H1 (cell line): Measurements from ENCODE around the gene SOWAHD. TPM values are rescaled to one million over a fixed set of nuclear protein-coding genes. Genes with fewer than 3 reads are reported as not detected.

Source experiments
- CTCF ChIA-PET: fragments of 300-600 bp; sonication (Branson Sonifier 250); formaldehyde crosslinking; loops from one replicate; lab custom pipeline; 2021; ENCODE audit not compliant: partially characterized antibody; lab: Charles Lee
- POLR2A ChIA-PET: fragments of 300-600 bp; sonication (Branson Sonifier 250); formaldehyde crosslinking; loops from one replicate; lab custom pipeline; 2021; ENCODE audit warnings: inconsistent platforms; ENCODE audit not compliant: partially characterized antibody; lab: Charles Lee
- DNase-seq, 2 experiments: peaks; one replicate each; pipeline versions ENCODE4 v3.0.0 to v3.0.0-alpha.2; 2010 to 2022; ENCODE audit warnings: low spot score in 2 of 2, low read depth in 1 of 2, mixed read lengths in 1 of 2
- FAIRE-seq: peaks from 2 replicates; lab custom pipeline; 2011; peaks lifted over from hg19 to GRCh38; lab: Jason Lieb, UNC
- H2AFZ ChIP-seq: 2 replicates; pipeline ENCODE4 v1.8.1; 2012; ENCODE audit warnings: low read length, inconsistent platforms
- H2AK5ac ChIP-seq: 2 replicates; pipeline ENCODE4 v1.6.1; 2013; ENCODE audit warnings: low read depth, low read length
- H2BK120ac ChIP-seq: replicated peaks from 2 replicates; pipeline ENCODE3; 2013; ENCODE audit warnings: low read depth, low read length, inconsistent platforms
- H2BK12ac ChIP-seq: 2 replicates; pipeline ENCODE4 v1.6.1; 2013; ENCODE audit warnings: low read depth, low read length
- H2BK15ac ChIP-seq: 2 replicates; pipeline ENCODE4 v1.6.1; 2013; ENCODE audit warnings: low read length
- H2BK20ac ChIP-seq: 2 replicates; pipeline ENCODE4 v1.6.1; 2013; ENCODE audit warnings: low read length
- H2BK5ac ChIP-seq: 2 replicates; pipeline ENCODE4 v1.6.1; 2013; ENCODE audit warnings: low read depth, low read length
- H3K14ac ChIP-seq: 2 replicates; pipeline ENCODE4 v1.6.1; 2013; ENCODE audit warnings: inconsistent platforms; ENCODE audit not compliant: insufficient read length
- H3K18ac ChIP-seq: 2 replicates; pipeline ENCODE4 v1.6.1; 2013; ENCODE audit warnings: low read length; ENCODE audit errors: extremely low read depth
- H3K23ac ChIP-seq: 2 replicates; pipeline ENCODE4 v1.6.1; 2013; ENCODE audit warnings: inconsistent platforms; ENCODE audit not compliant: insufficient read length
- H3K23me2 ChIP-seq: 2 replicates; pipeline ENCODE4 v1.6.1; 2013; ENCODE audit warnings: low read depth, low read length
- H3K27ac ChIP-seq: 2 replicates; pipeline ENCODE4 v1.6.1; 2011; ENCODE audit warnings: low read depth, low read length, inconsistent platforms
- H3K27me3 ChIP-seq, 4 experiments: replicated peaks in 1 of 4; 1 replicate in 1 of 4; 2 replicates in 3 of 4; pipeline versions ENCODE4 v1.6.1 to v1.8.1; 2011 to 2013; ENCODE audit warnings: low read length in 3 of 4, mild to moderate bottlenecking in 3 of 4, inconsistent platforms in 2 of 4, mixed read lengths in 2 of 4, moderate library complexity in 1 of 4; ENCODE audit not compliant: control insufficient read depth in 3 of 4, insufficient read depth in 3 of 4; ENCODE audit errors: extremely low read depth in 1 of 4
- H3K36me3 ChIP-seq, 4 experiments: 2 replicates each; pipeline versions ENCODE4 v1.6.1 to v1.8.1; 2011 to 2013; ENCODE audit warnings: mild to moderate bottlenecking in 4 of 4, low read length in 3 of 4, moderate library complexity in 2 of 4, control low read depth in 1 of 4, inconsistent platforms in 1 of 4; ENCODE audit not compliant: insufficient read depth in 4 of 4, control insufficient read depth in 2 of 4
- H3K4ac ChIP-seq: replicated peaks from 2 replicates; pipeline ENCODE3; 2013; ENCODE audit warnings: low read length, low read depth, mixed read lengths, inconsistent platforms; ENCODE audit not compliant: insufficient read length
- H3K4me1 ChIP-seq, 4 experiments: replicated peaks in 1 of 4; 1 replicate in 1 of 4; 2 replicates in 3 of 4; pipeline versions ENCODE4 v1.6.1 to v1.8.1; 2011 to 2013; ENCODE audit warnings: low read length in 3 of 4, inconsistent platforms in 2 of 4, mixed read lengths in 1 of 4; ENCODE audit not compliant: insufficient read depth in 4 of 4, control insufficient read depth in 3 of 4
- H3K4me2 ChIP-seq, 2 experiments: 2 replicates each; pipeline versions ENCODE4 v1.6.1 to v1.8.1; 2011 to 2013; ENCODE audit warnings: low read depth in 2 of 2, low read length in 2 of 2, control low read depth in 1 of 2, inconsistent platforms in 1 of 2, mild to moderate bottlenecking in 1 of 2; ENCODE audit not compliant: insufficient read depth in 1 of 2
- H3K4me3 ChIP-seq, 4 experiments: fragments of 200-600, 300-600 bp in 1 of 4; sonication (generic), shearing (Covaris generic), sonication (Bioruptor Twin) in 1 of 4; 2 replicates each; pipeline versions ENCODE4 v1.5.1 to v1.8.1; 2011 to 2016; ENCODE audit warnings: low read length in 4 of 4, low read depth in 3 of 4, control low read depth in 2 of 4, inconsistent platforms in 2 of 4, mild to moderate bottlenecking in 2 of 4, mixed read lengths in 1 of 4, moderate library complexity in 1 of 4; ENCODE audit not compliant: insufficient read depth in 2 of 4; ENCODE audit errors: extremely low read depth in 1 of 4
- H3K56ac ChIP-seq: replicated peaks from 2 replicates; pipeline ENCODE3; 2013; ENCODE audit warnings: low read depth, mild to moderate bottlenecking, mixed read lengths, low read length, inconsistent platforms; ENCODE audit not compliant: insufficient read length
- H3K79me1 ChIP-seq: 2 replicates; pipeline ENCODE4 v1.6.1; 2013; ENCODE audit warnings: low read depth, low read length, control low read depth
- H3K79me2 ChIP-seq, 2 experiments: 2 replicates each; pipeline versions ENCODE4 v1.6.1 to v1.8.1; 2012 to 2013; ENCODE audit warnings: low read length in 2 of 2, mild to moderate bottlenecking in 2 of 2, inconsistent platforms in 1 of 2; ENCODE audit not compliant: insufficient read depth in 2 of 2, control insufficient read depth in 1 of 2
- H3K9ac ChIP-seq, 4 experiments: replicated peaks in 1 of 4; 1 replicate in 1 of 4; 2 replicates in 3 of 4; pipeline versions ENCODE4 v1.6.1 to v1.8.1; 2011 to 2013; ENCODE audit warnings: low read depth in 3 of 4, low read length in 3 of 4, control low read depth in 2 of 4, mild to moderate bottlenecking in 2 of 4, moderate library complexity in 2 of 4, inconsistent platforms in 1 of 4; ENCODE audit errors: extremely low read depth in 1 of 4
- H3K9me3 ChIP-seq, 2 experiments: 2 replicates each; pipeline versions ENCODE4 v1.6.1 to v1.8.1; 2012 to 2013; ENCODE audit warnings: mild to moderate bottlenecking in 2 of 2, moderate library complexity in 2 of 2, control low read depth in 1 of 2, inconsistent platforms in 1 of 2, low read depth in 1 of 2, low read length in 1 of 2, mixed read lengths in 1 of 2; ENCODE audit not compliant: insufficient read depth in 2 of 2
- H4K20me1 ChIP-seq, 2 experiments: replicated peaks in 1 of 2; 2 replicates each; pipeline versions ENCODE3 to v1.8.1; 2011 to 2013; ENCODE audit warnings: inconsistent platforms in 2 of 2, low read length in 2 of 2, mild to moderate bottlenecking in 1 of 2; ENCODE audit not compliant: insufficient read depth in 2 of 2, control insufficient read depth in 1 of 2
- H4K5ac ChIP-seq: 2 replicates; pipeline ENCODE4 v1.6.1; 2013; ENCODE audit warnings: low read length, low read depth, mixed read lengths, inconsistent platforms; ENCODE audit not compliant: insufficient read length
- H4K8ac ChIP-seq: 2 replicates; pipeline ENCODE4 v1.8.0; 2013; ENCODE audit warnings: mild to moderate bottlenecking, moderate library complexity, low read length, inconsistent platforms; ENCODE audit not compliant: insufficient read depth; ENCODE audit errors: extremely low read depth
- H4K91ac ChIP-seq: replicated peaks from 2 replicates; pipeline ENCODE3; 2013; ENCODE audit warnings: low read length, mixed read lengths, inconsistent platforms; ENCODE audit not compliant: insufficient read length
- CHD1 ChIP-seq: IDR thresholded peaks from 2 replicates; pipeline ENCODE4 v1.6.1; 2012; ENCODE audit warnings: low read depth, low read length, improper control_type of control experiment
- CTBP2 ChIP-seq: IDR thresholded peaks from 2 replicates; pipeline ENCODE4 v1.7.0; 2011; ENCODE audit warnings: borderline replicate concordance, mild to moderate bottlenecking, moderate library complexity, mixed read lengths, low read length; ENCODE audit not compliant: insufficient read depth, insufficient read length
- CTCF ChIP-seq, 3 experiments: IDR thresholded peaks; 1 replicate in 2 of 3; 2 replicates in 1 of 3; pipeline versions ENCODE4 v1.5.1 to v1.6.1; 2011; ENCODE audit warnings: low read length in 3 of 3, mild to moderate bottlenecking in 3 of 3, inconsistent platforms in 2 of 3, low read depth in 1 of 3, moderate library complexity in 1 of 3; ENCODE audit not compliant: insufficient read depth in 1 of 3; ENCODE audit errors: control extremely low read depth in 1 of 3
- GABPA ChIP-seq: IDR thresholded peaks from 2 replicates; pipeline ENCODE4 v1.6.1; 2011; ENCODE audit warnings: mild to moderate bottlenecking, low read length, moderate library complexity, borderline replicate concordance; ENCODE audit not compliant: insufficient read depth
- POLR2A ChIP-seq, 2 experiments: IDR thresholded peaks; 1 replicate in 1 of 2; 2 replicates in 1 of 2; pipeline ENCODE4 v1.6.1; 2011; ENCODE audit warnings: low read depth in 2 of 2, low read length in 2 of 2, mild to moderate bottlenecking in 2 of 2; ENCODE audit errors: control extremely low read depth in 1 of 2
- POLR2AphosphoS5 ChIP-seq: IDR thresholded peaks from 2 replicates; pipeline ENCODE4 v1.6.1; 2011; ENCODE audit warnings: low read depth, low read length
- SIRT6 ChIP-seq: IDR thresholded peaks from one replicate; pipeline ENCODE4 v1.7.1; 2012; ENCODE audit warnings: low read length, inconsistent platforms
- SP4 ChIP-seq: IDR thresholded peaks from 2 replicates; pipeline ENCODE4 v1.6.1; 2012; ENCODE audit warnings: low read length, inconsistent platforms
- TCF12 ChIP-seq: IDR thresholded peaks from 2 replicates; pipeline ENCODE4 v1.6.1; 2011; ENCODE audit warnings: low read depth, mild to moderate bottlenecking, low read length
- ZNF274 ChIP-seq: IDR thresholded peaks from 2 replicates; pipeline ENCODE4 v1.7.0; 2012; ENCODE audit warnings: low read length, borderline replicate concordance; ENCODE audit errors: extremely low read depth
- WGBS, 2 experiments: shearing (Covaris generic) in 1 of 2; methylation state at CpG; one replicate each; pipeline versions ENCODE4 v1.1.6 to v1.1.7; 2013 to 2015; ENCODE audit warnings: low lambda C conversion rate in 2 of 2, mixed read lengths in 2 of 2, inconsistent platforms in 1 of 2, low coverage in 1 of 2, missing lambda C conversion rate in 1 of 2; ENCODE audit not compliant: insufficient replicate concordance in 2 of 2, insufficient coverage in 1 of 2, insufficient read length in 1 of 2; ENCODE audit errors: extremely low coverage in 1 of 2, missing lambda C conversion rate in 1 of 2; 5-methylcytosine and 5-hydroxymethylcytosine counted together
- polyA plus RNA-seq, 7 experiments: library from polyadenylated mRNA; depleted of rRNA in 3 of 7; stranded (reverse) in 5 of 7; unstranded in 2 of 7; fragments of >200 nt in 5 of 7; fragments of 200-250 nt in 2 of 7; gene quantifications; 1 replicate in 5 of 7; 2 replicates in 1 of 7; 4 replicates in 1 of 7; pipeline versions ENCODE4 v1.2.1 to v1.2.3, GENCODE V29; 2011 to 2013; ENCODE audit warnings: missing spikeins in 2 of 7, mixed read lengths in 2 of 7
- total RNA-seq: library from RNA; stranded (reverse); fragmentation: NEBNext Ultra II Directional; extraction: Animal tissue kit (Norgen Biotek cat#: 25700); gene quantifications from 2 replicates; pipeline ENCODE4 v1.2.1, GENCODE V29; 2021

The SOWAHD gene
- total and polyA plus RNA-seq, 2 of the 8 experiments (the other 6 are each of a cell fraction or from before 2014, with no cell fraction given): 1.7 to 2.9 TPM

GRCh38 chrX:119784747-119785446 lies 26.5 kb downstream of the SOWAHD start:
- H3K14ac ChIP-seq: no peak overlapping the region
- peaks cover 13 to 25% of the 10 kb centered on the region in 2 experiments for H4K20me1 ChIP-seq
- no peak overlapping the region for H3K23ac ChIP-seq
- no peak overlapping the region for H2BK20ac ChIP-seq
- H3K79me2 ChIP-seq: peaks cover 4 to 42% of the 10 kb centered on the region in 2 experiments
- H2AK5ac ChIP-seq: no peak overlapping the region
- no peaks in the 10 kb centered on the region for H3K27me3 ChIP-seq
- no peak overlapping the region for H3K18ac ChIP-seq
- no peak overlapping the region for H2BK120ac ChIP-seq
- no peak overlapping the region for H2BK5ac ChIP-seq
- H3K4me2 ChIP-seq: no peak overlapping the region
- no peaks in the 10 kb centered on the region for H3K79me1 ChIP-seq
- H3K27ac ChIP-seq: no peak overlapping the region
- no peak overlapping the region for H2BK12ac ChIP-seq
- peaks cover 0 to 69% (median 31%) of the 10 kb centered on the region in 4 experiments; a peak in 7 of 8 replicates for H3K36me3 ChIP-seq
- no peaks in the 10 kb centered on the region for H3K9me3 ChIP-seq
- FAIRE-seq (peak; percentile 81), DNase-seq (peak; percentile 9 to 51)
- no peaks in the 10 kb centered on the region; the same call in 1 of the 2 replicates for H3K23me2 ChIP-seq
- no peak overlapping the region for H2AFZ ChIP-seq
- H4K91ac ChIP-seq: no peak overlapping the region
- H3K4me3 ChIP-seq: no peak overlapping the region
- H4K8ac ChIP-seq: no peak overlapping the region
- POLR2A ChIA-PET: interaction anchor here (0.8 to 1.8 kb wide), 12 partner anchors 9 to 180 kb away, joined by 3 to 9 read pairs (median 3); partner anchors contain the start of genes SOWAHD and UPF3B
- CTCF ChIA-PET: interaction anchor here (0.5 to 2.1 kb wide), 9 partner anchors 10 to 182 kb away, joined by 3 to 17 read pairs (median 4); partner anchors contain the start of gene SOWAHD
- peaks cover 0 to 3% (median 0%) of the 10 kb centered on the region in 4 experiments; a peak in 1 of 7 replicates for H3K4me1 ChIP-seq
- H2BK15ac ChIP-seq: no peak overlapping the region
- H3K9ac ChIP-seq: no peak overlapping the region
- H4K5ac ChIP-seq: no peak overlapping the region
- WGBS, 2 experiments: 87% methylated on average over 14 of the region's 14 CpGs; no CpG with 5 or more reads in 1 of the 2 experiments
- H3K4ac ChIP-seq: no peak overlapping the region
- no peak overlapping the region for H3K56ac ChIP-seq
- TF ChIP-seq GABPA (no peak), CTCF (IDR thresholded peaks at IDR 0.05; ENCODE audit: control extremely low read depth in 1 of 3, insufficient read depth in 1 of 3, low read depth in 1 of 3, low read length in 3 of 3) (peak; percentile 32 to 72 (median 71); a peak in 3 of 4 replicates), TCF12 (no peak), ZNF274 (no peak), CTBP2 (no peak), POLR2AphosphoS5 (peak; percentile 87), SP4 (no peak), SIRT6 (no peak), POLR2A (IDR thresholded peaks at IDR 0.05; ENCODE audit: control extremely low read depth in 1 of 2, low read depth in 2 of 2, low read length in 2 of 2) (peak; percentile 53 to 77), CHD1 (no peak)
